ENCODE measurements around the gene SEPHS1.

GRCh38 chr10:13322615-13323148 lies 25.4 kb downstream of the SEPHS1 start:
- TF ChIP-seq EZH2 (IDR thresholded peaks at IDR 0.05; ENCODE audit: borderline replicate concordance, insufficient read depth, low read depth, low read length, poor library complexity, severe bottlenecking) (no peak), CTCF (IDR thresholded peaks at IDR 0.05) (no peak)
